GM18517 (cell line): ENCODE measurements around the gene PTGIR.

ENCODE experiments used
- ATAC-seq: cut with Tn5 transposase; IDR thresholded peaks from one replicate; pipeline ENCODE4 v1.9.1; 2021; ENCODE audit warnings: mild to moderate bottlenecking, moderate library complexity; ENCODE audit not compliant: unreplicated experiment

PTGIR gene

GRCh38 chr19:46601318-46602224 lies 23.3 kb downstream of the PTGIR start, which contains the start of gene CALM3:
Gene CALM3 (plus strand): TSS chr19:46601330. CDS start chr19:46601435, 105 bp downstream.
- ATAC-seq, result no peak

DNA sequence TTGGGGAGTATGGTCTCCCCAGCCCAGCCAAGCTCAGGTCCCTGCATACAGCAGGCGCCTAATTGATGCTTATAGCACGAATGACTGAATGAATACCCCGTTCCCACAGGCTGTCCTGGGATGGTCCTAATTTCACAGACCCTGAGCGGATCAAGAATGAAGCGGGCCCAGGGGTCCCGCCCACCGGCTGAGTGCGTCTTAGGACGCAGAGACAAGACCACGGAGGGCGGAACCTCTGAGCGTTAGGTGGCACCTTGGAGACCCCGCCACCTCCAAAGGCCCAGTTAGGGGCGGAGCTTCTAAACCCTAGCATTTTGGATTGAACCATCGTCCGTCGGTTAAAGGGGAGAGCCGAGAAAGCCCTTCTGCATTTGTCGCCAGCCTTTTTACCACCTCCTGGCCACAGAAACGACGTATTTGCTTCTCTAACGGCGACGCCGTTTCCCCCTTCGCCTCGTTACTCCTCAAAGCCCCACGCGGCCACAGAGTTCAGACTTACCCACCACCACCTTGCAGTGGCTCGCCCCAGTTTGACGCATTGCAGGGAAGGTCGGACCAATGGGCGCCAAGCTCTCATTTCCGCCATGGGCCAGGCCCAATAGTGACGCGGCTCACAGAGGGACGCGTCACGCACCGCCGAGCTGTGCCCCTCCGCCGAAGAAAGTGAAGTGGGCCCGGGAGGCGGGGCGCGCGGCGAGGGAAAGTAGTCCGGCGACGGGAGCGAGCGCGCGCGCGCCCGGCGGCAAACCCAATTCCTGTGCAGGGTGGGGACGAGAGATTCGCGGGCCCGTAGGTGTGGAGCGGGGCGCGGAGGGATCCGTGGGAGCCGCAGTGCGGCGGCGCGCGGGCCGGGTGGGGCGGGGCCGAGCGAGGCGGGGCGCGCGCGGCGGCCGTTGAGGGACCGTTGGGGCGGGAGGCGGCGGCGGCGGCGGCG lies 24.2 kb downstream of the PTGIR start:
- peak; percentile 78 for ATAC-seq

GRCh38 chr19:46599716-46600373 lies 25.0 kb downstream of the PTGIR start:
- no peak for ATAC-seq

DNA sequence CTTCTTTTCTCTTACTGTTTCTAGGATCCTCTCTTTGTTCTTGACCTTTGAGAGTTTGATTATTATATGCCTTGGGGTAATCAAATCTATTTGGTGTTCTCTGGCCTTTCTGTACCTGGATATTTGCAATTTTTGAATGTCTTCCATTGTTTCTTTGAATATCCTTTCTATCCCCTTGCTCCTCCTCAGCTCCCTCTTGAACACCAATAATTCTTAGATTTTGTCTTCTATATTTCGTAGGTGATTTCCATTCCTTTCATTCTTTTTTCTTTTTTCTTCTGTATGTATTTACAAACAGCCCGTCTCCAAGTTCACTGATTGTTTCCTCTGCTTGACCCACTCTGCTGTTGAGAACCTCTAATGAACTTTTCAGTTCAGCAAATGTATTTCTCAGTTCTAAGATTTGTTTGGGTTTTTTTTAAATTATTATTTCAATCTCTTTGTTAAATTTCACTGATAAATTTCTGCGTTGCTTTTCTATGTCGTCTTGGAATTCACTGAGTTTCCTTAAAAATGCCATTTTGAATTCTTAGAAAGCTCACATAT lies 26.4 kb downstream of the PTGIR start:
- ATAC-seq, result no peak

DNA sequence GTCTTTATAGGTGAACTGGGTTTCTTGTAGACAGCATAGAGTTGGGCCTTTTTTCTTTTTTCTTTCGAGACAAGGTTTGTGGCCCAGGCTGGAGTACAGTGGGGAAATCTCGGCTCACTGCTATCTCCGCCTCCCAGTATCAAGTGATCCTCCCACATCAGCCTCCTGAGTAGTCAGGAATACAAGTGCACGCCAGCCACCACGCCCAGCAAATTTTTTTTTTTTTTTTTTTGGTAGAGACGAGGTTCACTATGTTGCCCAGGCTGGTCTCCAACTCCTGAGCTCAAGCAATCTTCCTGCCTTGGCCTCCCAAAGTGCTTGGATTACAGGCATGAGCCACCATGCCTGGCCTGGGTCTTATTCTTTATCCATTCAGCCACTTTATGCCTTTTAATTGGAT lies 28.9 kb downstream of the PTGIR start:
- no peak for ATAC-seq

DNA sequence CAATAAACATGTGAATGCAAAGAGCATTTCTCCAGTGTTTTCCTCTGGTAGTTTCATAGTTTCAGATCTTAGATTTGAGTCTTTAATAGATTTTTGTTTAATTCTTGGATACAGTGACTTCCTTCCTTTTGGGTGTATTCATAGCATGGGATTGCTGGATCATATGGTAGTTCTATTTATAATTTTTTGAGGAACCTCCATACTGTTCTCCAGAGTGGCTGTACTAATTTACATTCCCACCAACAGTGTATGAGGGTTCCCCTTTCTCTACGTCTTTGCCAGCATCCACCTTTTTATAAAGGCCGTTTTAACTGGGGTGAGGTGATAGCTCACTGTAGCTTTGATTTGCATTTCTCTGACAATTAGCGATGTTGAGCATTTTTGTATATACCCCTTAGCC lies 33.0 kb downstream of the PTGIR start:
- ATAC-seq, result no peak

- no peak for ATAC-seq
Observed at GRCh38 chr19:46591254-46591653, 33.6 kb downstream of the PTGIR start.

DNA sequence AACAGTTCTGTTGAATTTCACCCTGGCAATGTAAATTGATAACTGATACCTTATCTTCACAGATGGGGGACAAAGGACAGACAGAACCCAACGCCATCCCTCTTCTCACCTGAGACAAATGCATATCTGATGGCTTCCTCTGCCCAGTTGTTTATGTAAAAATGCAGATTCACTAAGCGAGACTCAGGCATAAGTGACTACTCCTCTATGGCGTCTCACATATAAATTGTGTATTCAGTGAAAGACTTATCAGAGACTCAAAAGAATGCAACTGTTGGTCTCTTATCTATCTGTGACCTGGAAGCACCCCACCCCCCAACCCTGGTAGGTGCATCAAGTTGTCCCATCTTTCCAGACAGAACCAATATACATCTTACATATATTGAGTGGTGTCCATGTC lies 37.0 kb downstream of the PTGIR start:
- no peak for ATAC-seq

- ATAC-seq, result no peak
Observed at GRCh38 chr19:46586294-46586693, 38.6 kb downstream of the PTGIR start.

GRCh38 chr19:46585539-46585938 lies 39.4 kb downstream of the PTGIR start:
- ATAC-seq, result no peak

- ATAC-seq, result no peak
Observed at GRCh38 chr19:46580247-46580646, 44.6 kb downstream of the PTGIR start.

GRCh38 chr19:46579361-46579879 lies 45.5 kb downstream of the PTGIR start:
- ATAC-seq, result no peak

- no peak for ATAC-seq
Observed at GRCh38 chr19:46578450-46578849, 46.4 kb downstream of the PTGIR start.

DNA sequence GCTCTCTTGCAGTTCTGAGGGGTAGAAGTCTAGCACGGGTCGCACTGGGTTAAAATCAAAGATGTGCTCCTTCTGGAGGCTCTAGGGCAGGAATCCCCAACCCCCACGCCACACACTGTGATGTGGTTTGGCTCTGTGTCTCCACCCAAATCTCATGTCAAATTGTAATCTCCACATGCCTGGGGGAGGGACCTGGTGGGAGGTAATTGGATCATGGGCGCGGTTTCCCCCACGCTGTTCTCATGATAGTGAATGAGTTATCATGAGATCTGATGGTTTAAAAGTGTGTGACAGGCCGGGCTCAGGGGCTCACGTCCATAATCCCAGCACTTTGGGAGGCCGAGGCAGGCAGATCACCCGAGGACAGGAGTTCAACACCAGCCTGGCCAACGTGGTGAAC lies 50.4 kb downstream of the PTGIR start:
- no peak for ATAC-seq

DNA sequence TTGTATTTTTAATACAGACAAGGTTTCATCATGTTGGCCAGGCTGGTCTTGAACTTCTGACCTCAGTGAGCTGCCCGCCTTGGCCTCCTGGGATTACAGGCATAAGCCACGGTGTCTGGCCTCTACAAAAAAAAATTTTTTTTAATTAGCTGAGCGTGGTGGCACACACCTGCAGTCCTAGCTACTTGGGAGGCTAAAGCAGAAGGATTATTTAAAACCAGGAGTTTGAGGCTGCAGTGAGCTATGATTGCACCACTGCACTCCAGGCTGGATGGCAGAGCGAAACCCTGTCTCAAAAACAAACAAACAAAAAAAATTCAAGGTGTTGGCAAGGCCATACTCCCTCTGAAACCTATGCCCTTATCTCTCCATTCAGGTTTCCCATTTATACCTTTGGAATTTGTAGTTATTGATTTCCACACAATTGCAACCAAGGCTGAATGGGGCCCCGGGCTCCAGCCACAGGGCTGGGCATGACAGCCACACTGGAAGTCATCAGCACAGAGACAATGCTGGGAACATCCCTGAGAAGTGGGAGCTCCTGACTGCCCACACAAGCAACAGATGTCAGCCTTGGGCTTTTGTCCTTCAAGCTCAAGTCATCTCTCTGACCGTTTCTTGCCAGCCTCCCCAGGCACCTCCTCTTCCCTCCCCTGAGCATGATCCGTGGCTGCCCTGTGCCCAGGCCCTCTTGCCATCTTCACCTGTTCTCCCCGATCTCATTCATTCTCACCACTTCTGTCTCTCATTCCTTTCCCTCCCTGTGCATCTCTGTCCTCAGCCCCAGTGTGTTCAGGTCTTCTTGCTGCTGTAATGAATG lies 51.0 kb downstream of the PTGIR start:
- ATAC-seq, result no peak

- ATAC-seq, result no peak
Observed at GRCh38 chr19:46571495-46571894, 53.4 kb downstream of the PTGIR start.
